Subcutaneous abdominal adipose tissue (tissue), 5 donors: Measurements from ENCODE around the gene SLC19A2.
"Not testable (repeated sequence)": the region's sequence is repeated elsewhere in the genome, so short reads cannot be mapped to it uniquely, and the experiment has no call there.

Experiments
- H3K27ac ChIP-seq: one replicate; pipeline ENCODE4 v1.7.0; 2013; ENCODE audit warnings: low read depth, mild to moderate bottlenecking, inconsistent platforms, low read length, moderate library complexity
- H3K27me3 ChIP-seq, 5 donors: one replicate each; pipeline ENCODE4 v1.7.0; 2013; ENCODE audit warnings: low read length in 5 of 5, inconsistent platforms in 1 of 5; ENCODE audit not compliant: control insufficient read depth in 5 of 5, insufficient read depth in 4 of 5
- H3K36me3 ChIP-seq, 5 donors: one replicate each; pipeline ENCODE4 v1.7.0; 2013; ENCODE audit warnings: low read length in 5 of 5; ENCODE audit not compliant: control insufficient read depth in 5 of 5, insufficient read depth in 5 of 5
- H3K4me1 ChIP-seq, 5 donors: one replicate each; pipeline ENCODE4 v1.7.0; 2013; ENCODE audit warnings: low read length in 5 of 5, mild to moderate bottlenecking in 3 of 5, moderate library complexity in 1 of 5; ENCODE audit not compliant: control insufficient read depth in 5 of 5, insufficient read depth in 5 of 5
- H3K4me3 ChIP-seq, 5 donors: one replicate each; pipeline ENCODE4 v1.7.0; 2013; ENCODE audit warnings: low read length in 5 of 5, low read depth in 1 of 5
- H3K9ac ChIP-seq, 5 donors: one replicate each; pipeline ENCODE4 v1.7.0; 2013; ENCODE audit warnings: low read length in 5 of 5, mild to moderate bottlenecking in 4 of 5, moderate library complexity in 3 of 5
- H3K9me3 ChIP-seq, 5 donors: one replicate each; pipeline ENCODE4 v1.7.0; 2013; ENCODE audit warnings: low read length in 5 of 5; ENCODE audit not compliant: control insufficient read depth in 5 of 5
- donor health status: healthy.
- donor health status: healthy.
- donor health status: healthy.
- donor health status: healthy.
- donor health status: healthy.

The SLC19A2 gene

DNA sequence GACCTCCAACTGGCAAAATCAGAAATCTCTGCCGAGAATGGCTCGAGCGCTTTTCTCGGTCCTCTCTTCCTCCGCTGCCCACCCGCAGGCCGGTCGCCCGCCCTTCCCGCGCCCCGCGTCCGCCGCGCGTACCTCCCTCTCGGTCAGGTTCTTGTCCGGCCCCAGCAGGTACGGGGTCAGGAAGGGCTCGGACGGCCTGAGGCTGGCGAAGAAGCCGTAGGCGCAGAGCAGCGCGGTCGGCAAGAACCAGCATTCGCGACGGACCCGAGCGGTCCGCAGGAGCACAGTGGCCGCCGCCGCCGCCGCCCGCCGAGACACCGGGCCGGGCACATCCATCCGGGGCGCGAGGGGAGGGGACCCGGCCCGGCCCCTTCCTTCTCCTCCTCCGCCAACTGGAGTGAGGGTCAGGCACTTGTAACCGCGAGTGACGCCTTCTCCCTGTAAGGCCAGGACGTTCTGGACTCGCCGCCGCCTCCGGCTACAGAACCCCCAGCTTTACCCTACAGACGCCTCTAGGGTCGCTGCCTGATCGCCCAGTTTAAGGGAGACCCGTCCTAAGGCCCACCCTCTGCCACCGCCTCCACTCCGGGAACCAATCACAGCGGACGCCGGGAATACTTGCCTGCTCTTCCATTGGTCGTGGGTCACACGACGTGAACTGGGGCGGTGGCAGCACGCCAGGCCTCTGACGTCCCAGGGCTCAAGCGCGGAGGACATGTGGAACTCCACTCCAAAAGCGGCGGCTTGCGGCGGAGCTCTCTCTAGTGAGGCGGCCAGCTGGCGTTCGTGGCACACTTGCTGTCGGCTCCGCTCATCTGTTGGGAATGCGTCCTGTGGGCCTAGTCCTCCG lies at the start of gene SLC19A2:
Gene SLC19A2, minus strand, starts transcription at position 514 of the 850 bp plus-strand sequence. Its CDS starts 178 bp downstream, at position 336.
- Histone ChIP-seq H3K4me3 (peak within 1 kb of the TSS; percentile 74 to 93 (median 79)), H3K27ac (peak within 1 kb of the TSS; percentile 100), H3K36me3 (no peaks in the 10 kb centered on the region), H3K4me1 (peaks cover 4 to 37% (median 33%) of the 10 kb centered on the region in 5 donors), H3K9ac (peak within 1 kb of the TSS; percentile 88 to 96 (median 90)), H3K9me3 (no peaks in the 10 kb centered on the region), H3K27me3 (no peaks in the 10 kb centered on the region)

DNA sequence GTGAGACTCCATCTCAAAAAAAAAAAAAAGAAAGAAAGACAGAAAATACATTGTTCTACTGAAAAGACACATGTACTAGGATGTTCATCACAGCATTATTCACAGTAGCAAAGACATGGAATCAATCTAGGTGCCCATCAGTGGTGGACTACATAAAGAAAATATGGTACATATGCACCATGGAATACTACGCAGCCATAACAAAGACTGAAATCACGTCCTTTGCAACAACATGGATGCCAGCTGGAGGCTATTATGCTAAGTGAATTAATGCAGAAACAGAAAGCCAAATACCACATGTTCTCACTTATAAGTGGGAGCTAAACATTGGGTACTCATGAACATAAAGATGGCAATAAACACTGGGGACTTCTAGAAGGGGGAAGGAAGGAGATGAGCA lies 48.9 kb upstream of the SLC19A2 start:
- Histone ChIP-seq H3K9ac (no peak overlapping the region), H3K4me1 (no peaks in the 10 kb centered on the region), H3K36me3 (no peaks in the 10 kb centered on the region), H3K9me3 (no peaks in the 10 kb centered on the region), H3K4me3 (no peak overlapping the region), H3K27me3 (no peaks in the 10 kb centered on the region), H3K27ac (no peak overlapping the region)

GRCh38 chr1:169533528-169534190 lies 47.9 kb upstream of the SLC19A2 start:
- H3K4me1 ChIP-seq, H3K27me3 ChIP-seq, H3K36me3 ChIP-seq, H3K4me3 ChIP-seq, H3K9me3 ChIP-seq, H3K27ac ChIP-seq, H3K9ac ChIP-seq: not testable (repeated sequence)

GRCh38 chr1:169530448-169530847 lies 44.7 kb upstream of the SLC19A2 start:
- no peaks in the 10 kb centered on the region for H3K36me3 ChIP-seq
- peaks cover 0 to 15% (median 14%) of the 10 kb centered on the region in 5 donors for H3K4me1 ChIP-seq
- H3K27me3 ChIP-seq: no peaks in the 10 kb centered on the region
- H3K9ac ChIP-seq: no peak overlapping the region
- no peak overlapping the region for H3K27ac ChIP-seq
- no peak overlapping the region for H3K4me3 ChIP-seq
- no peaks in the 10 kb centered on the region for H3K9me3 ChIP-seq

DNA sequence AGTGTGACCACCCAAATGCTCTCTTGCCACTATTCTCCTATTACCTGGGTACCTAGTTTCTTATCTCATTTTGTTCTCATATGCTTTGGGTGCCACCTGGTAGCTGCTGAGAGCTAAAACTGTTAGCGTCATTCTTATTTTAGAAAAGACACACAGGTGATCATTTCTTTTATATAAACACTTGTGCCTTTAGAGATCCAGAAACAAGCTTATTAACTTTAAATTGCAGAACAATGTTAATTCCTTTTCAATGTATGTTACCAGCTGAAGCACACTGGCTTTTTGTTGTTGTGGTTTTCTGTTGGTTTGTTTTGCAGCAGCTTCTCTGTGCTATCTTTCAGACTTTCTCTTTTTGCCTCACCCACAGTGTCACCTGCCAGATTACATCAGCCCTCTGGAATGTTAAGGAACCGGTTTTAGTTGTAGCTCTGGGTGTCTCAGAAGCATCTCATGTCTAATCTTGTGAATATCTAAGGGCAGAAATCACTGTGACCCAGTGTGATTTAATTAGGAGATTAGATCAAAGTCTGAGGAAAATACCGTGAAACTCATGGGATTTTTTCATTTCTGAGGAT lies 43.4 kb upstream of the SLC19A2 start:
- Histone ChIP-seq H3K4me1 (peaks cover 0 to 15% (median 14%) of the 10 kb centered on the region in 5 donors), H3K27ac (no peak overlapping the region), H3K9me3 (no peaks in the 10 kb centered on the region), H3K27me3 (no peaks in the 10 kb centered on the region), H3K4me3 (no peak overlapping the region), H3K9ac (no peak overlapping the region), H3K36me3 (no peaks in the 10 kb centered on the region)

- Histone ChIP-seq H3K4me3 (no peak overlapping the region), H3K27ac (peak overlapping the region; percentile 0), H3K4me1 (peaks cover 0 to 15% (median 14%) of the 10 kb centered on the region in 5 donors), H3K9me3 (no peaks in the 10 kb centered on the region), H3K27me3 (no peaks in the 10 kb centered on the region), H3K36me3 (no peaks in the 10 kb centered on the region), H3K9ac (no peak overlapping the region)
These were observed 42.7 kb upstream of the SLC19A2 start for GRCh38 chr1:169528215-169529067.

- H3K27ac ChIP-seq: peak overlapping the region; percentile 0
- no peaks in the 10 kb centered on the region for H3K36me3 ChIP-seq
- no peaks in the 10 kb centered on the region for H3K27me3 ChIP-seq
These were observed 41.9 kb upstream of the SLC19A2 start for GRCh38 chr1:169527451-169528214.

GRCh38 chr1:169527001-169527400 lies 41.3 kb upstream of the SLC19A2 start:
- Histone ChIP-seq H3K9ac (no peak overlapping the region), H3K36me3 (no peaks in the 10 kb centered on the region), H3K4me1 (peaks cover 0 to 15% (median 14%) of the 10 kb centered on the region in 5 donors), H3K27me3 (no peaks in the 10 kb centered on the region), H3K9me3 (no peaks in the 10 kb centered on the region), H3K27ac (no peak overlapping the region), H3K4me3 (no peak overlapping the region)

More at GRCh38 chr1:169527451-169528214, 41.9 kb upstream of the SLC19A2 start:
- peaks cover 0 to 15% (median 14%) of the 10 kb centered on the region in 5 donors for H3K4me1 ChIP-seq
- peak overlapping the region in 1 of 5 donors; percentile 20 for H3K9ac ChIP-seq
- no peak overlapping the region for H3K4me3 ChIP-seq
- H3K9me3 ChIP-seq: no peaks in the 10 kb centered on the region
